Measurements from ENCODE around the gene MALRD1. TPM values are rescaled to one million over a fixed set of nuclear protein-coding genes. Genes with fewer than 3 reads are reported as not detected.

MALRD1 gene
- total and polyA plus RNA-seq, 2 donors = 0.27 to 2.5 TPM

GRCh38 chr10:19412531-19412930 is 363.9 kb downstream of the MALRD1 start:
- Histone ChIP-seq H3K27ac (ENCODE audit: low read depth in 1 of 2, low read length in 1 of 2) (no peak overlapping the region), H3K4me1 (ENCODE audit: control insufficient read depth in 2 of 2, insufficient read depth in 2 of 2, low read length in 2 of 2) (no peaks in the 10 kb centered on the region), H3K36me3 (ENCODE audit: control insufficient read depth in 2 of 2, insufficient read depth in 2 of 2, low read length in 1 of 2) (no peaks in the 10 kb centered on the region), H3K9me3 (ENCODE audit: control insufficient read depth in 2 of 2, insufficient read depth in 1 of 2, low read length in 1 of 2) (no peaks in the 10 kb centered on the region), H3K4me3 (ENCODE audit: low read length in 2 of 2) (no peak overlapping the region), H3K27me3 (ENCODE audit: control insufficient read depth in 2 of 2, insufficient read depth in 1 of 2, low read length in 1 of 2) (no peaks in the 10 kb centered on the region)
- no peak for DNase-seq (ENCODE audit: low read depth in 6 of 9, low spot score in 9 of 9)

DNA sequence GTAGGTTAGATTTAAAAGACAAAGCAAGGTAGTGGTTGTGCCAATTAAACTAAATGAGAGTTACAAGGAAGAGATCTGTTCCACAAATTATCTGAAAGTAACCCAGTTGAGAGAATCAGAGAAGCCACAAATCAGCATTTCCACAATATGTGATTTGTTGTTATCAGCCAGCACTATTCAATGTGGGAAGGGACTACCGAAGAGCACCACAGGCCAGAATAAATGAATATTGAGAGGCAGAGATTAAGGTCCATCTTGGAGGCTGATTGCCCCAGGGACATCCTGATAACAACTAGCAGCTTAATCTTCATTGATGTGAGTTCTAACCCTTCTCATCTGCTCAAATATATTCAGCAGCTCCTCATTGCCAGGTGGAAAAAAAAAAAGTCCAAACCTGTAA is 367.6 kb downstream of the MALRD1 start:
- 85% methylated on average over 1 of the region's 1 CpG for WGBS
- Histone ChIP-seq H3K27ac (ENCODE audit: low read depth in 1 of 2, low read length in 1 of 2) (no peak overlapping the region), H3K4me1 (ENCODE audit: control insufficient read depth in 2 of 2, insufficient read depth in 2 of 2, low read length in 2 of 2) (no peaks in the 10 kb centered on the region), H3K9me3 (ENCODE audit: control insufficient read depth in 2 of 2, insufficient read depth in 1 of 2, low read length in 1 of 2) (no peaks in the 10 kb centered on the region), H3K36me3 (ENCODE audit: control insufficient read depth in 2 of 2, insufficient read depth in 2 of 2, low read length in 1 of 2) (no peaks in the 10 kb centered on the region), H3K4me3 (ENCODE audit: low read length in 2 of 2) (no peak overlapping the region), H3K27me3 (ENCODE audit: control insufficient read depth in 2 of 2, insufficient read depth in 1 of 2, low read length in 1 of 2) (no peaks in the 10 kb centered on the region)
- no peak for DNase-seq (ENCODE audit: low read depth in 6 of 9, low spot score in 9 of 9)

GRCh38 chr10:19417740-19418139 is 369.1 kb downstream of the MALRD1 start:
- H3K9me3 ChIP-seq (ENCODE audit: control insufficient read depth in 2 of 2, insufficient read depth in 1 of 2, low read length in 1 of 2) = no peaks in the 10 kb centered on the region
- no peaks in the 10 kb centered on the region for H3K4me1 ChIP-seq (ENCODE audit: control insufficient read depth in 2 of 2, insufficient read depth in 2 of 2, low read length in 2 of 2)
- H3K27me3 ChIP-seq (ENCODE audit: control insufficient read depth in 2 of 2, insufficient read depth in 1 of 2, low read length in 1 of 2) = no peaks in the 10 kb centered on the region
- DNase-seq (ENCODE audit: low read depth in 6 of 9, low spot score in 9 of 9) = no peak
- H3K27ac ChIP-seq (ENCODE audit: low read depth in 1 of 2, low read length in 1 of 2) = no peak overlapping the region
- no peaks in the 10 kb centered on the region for H3K36me3 ChIP-seq (ENCODE audit: control insufficient read depth in 2 of 2, insufficient read depth in 2 of 2, low read length in 1 of 2)
- no peak overlapping the region for H3K4me3 ChIP-seq (ENCODE audit: low read length in 2 of 2)
- WGBS = 95% methylated on average over 4 of the region's 4 CpGs

DNA sequence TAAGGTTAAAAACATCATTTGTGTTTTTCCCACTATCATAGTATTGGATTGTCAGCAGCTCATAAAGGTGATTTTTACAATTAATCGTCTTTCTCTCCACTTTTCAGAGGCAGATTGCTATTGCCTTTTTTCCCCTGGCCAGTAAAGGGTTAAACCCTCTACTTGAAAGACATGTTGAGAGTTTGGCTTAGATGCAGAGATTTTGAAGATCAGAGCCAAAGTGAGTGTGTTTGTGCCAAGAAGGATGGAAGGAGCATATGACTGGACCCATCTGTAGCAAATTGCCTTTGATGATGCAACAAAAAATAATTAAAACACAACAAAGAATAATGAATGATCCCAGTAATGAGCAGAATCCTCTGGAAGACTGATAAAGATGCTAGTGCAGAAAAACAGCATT is 373.1 kb downstream of the MALRD1 start:
- no peak overlapping the region for H3K27ac ChIP-seq (ENCODE audit: low read depth in 1 of 2, low read length in 1 of 2)
- no peak for DNase-seq (ENCODE audit: low read depth in 6 of 9, low spot score in 9 of 9)
- no peaks in the 10 kb centered on the region for H3K36me3 ChIP-seq (ENCODE audit: control insufficient read depth in 2 of 2, insufficient read depth in 2 of 2, low read length in 1 of 2)
- WGBS = 83% methylated on average over 1 of the region's 1 CpG
- no peak overlapping the region for H3K4me3 ChIP-seq (ENCODE audit: low read length in 2 of 2)
- no peaks in the 10 kb centered on the region for H3K9me3 ChIP-seq (ENCODE audit: control insufficient read depth in 2 of 2, insufficient read depth in 1 of 2, low read length in 1 of 2)
- no peaks in the 10 kb centered on the region for H3K27me3 ChIP-seq (ENCODE audit: control insufficient read depth in 2 of 2, insufficient read depth in 1 of 2, low read length in 1 of 2)
- no peaks in the 10 kb centered on the region for H3K4me1 ChIP-seq (ENCODE audit: control insufficient read depth in 2 of 2, insufficient read depth in 2 of 2, low read length in 2 of 2)

DNA sequence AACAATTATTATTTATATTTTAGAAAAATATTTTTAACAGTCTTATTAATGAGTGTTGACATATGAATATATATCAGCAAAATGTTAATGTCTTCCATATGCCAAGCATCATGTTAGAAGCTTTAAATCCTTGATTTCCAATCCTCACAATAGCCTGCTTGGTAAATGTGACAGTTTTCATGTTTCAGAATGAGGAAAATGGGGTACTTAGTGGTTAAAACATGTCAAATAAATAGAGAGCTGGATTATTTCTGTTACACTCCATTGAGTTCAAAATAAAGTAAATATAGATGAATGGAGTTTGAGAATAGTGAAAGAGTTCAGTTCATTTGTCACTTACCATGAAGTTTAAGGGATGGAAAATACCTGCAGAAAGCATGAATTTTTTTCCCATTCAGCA is 377.4 kb downstream of the MALRD1 start:
- Histone ChIP-seq H3K4me1 (ENCODE audit: control insufficient read depth in 2 of 2, insufficient read depth in 2 of 2, low read length in 2 of 2) (no peaks in the 10 kb centered on the region), H3K9me3 (ENCODE audit: control insufficient read depth in 2 of 2, insufficient read depth in 1 of 2, low read length in 1 of 2) (no peaks in the 10 kb centered on the region), H3K27ac (ENCODE audit: low read depth in 1 of 2, low read length in 1 of 2) (no peak overlapping the region), H3K36me3 (ENCODE audit: control insufficient read depth in 2 of 2, insufficient read depth in 2 of 2, low read length in 1 of 2) (no peaks in the 10 kb centered on the region), H3K4me3 (ENCODE audit: low read length in 2 of 2) (no peak overlapping the region), H3K27me3 (ENCODE audit: control insufficient read depth in 2 of 2, insufficient read depth in 1 of 2, low read length in 1 of 2) (no peaks in the 10 kb centered on the region)
- no peak for DNase-seq (ENCODE audit: low read depth in 6 of 9, low spot score in 9 of 9)

GRCh38 chr10:19431622-19432351 is 383.2 kb downstream of the MALRD1 start:
- Histone ChIP-seq H3K4me1 (ENCODE audit: control insufficient read depth in 2 of 2, insufficient read depth in 2 of 2, low read length in 2 of 2) (no peaks in the 10 kb centered on the region), H3K4me3 (ENCODE audit: low read length in 2 of 2) (no peak overlapping the region), H3K36me3 (ENCODE audit: control insufficient read depth in 2 of 2, insufficient read depth in 2 of 2, low read length in 1 of 2) (no peaks in the 10 kb centered on the region), H3K27ac (ENCODE audit: low read depth in 1 of 2, low read length in 1 of 2) (no peak overlapping the region), H3K27me3 (ENCODE audit: control insufficient read depth in 2 of 2, insufficient read depth in 1 of 2, low read length in 1 of 2) (no peaks in the 10 kb centered on the region), H3K9me3 (ENCODE audit: control insufficient read depth in 2 of 2, insufficient read depth in 1 of 2, low read length in 1 of 2) (no peaks in the 10 kb centered on the region)
- WGBS = 84% methylated on average over 5 of the region's 5 CpGs
- no peak for DNase-seq (ENCODE audit: low read depth in 6 of 9, low spot score in 9 of 9)

GRCh38 chr10:19449860-19450259 is 401.3 kb downstream of the MALRD1 start:
- WGBS = 84% methylated on average over 2 of the region's 2 CpGs
- Histone ChIP-seq H3K27ac (ENCODE audit: low read depth in 1 of 2, low read length in 1 of 2) (no peak overlapping the region), H3K4me3 (ENCODE audit: low read length in 2 of 2) (no peak overlapping the region), H3K9me3 (ENCODE audit: control insufficient read depth in 2 of 2, insufficient read depth in 1 of 2, low read length in 1 of 2) (no peaks in the 10 kb centered on the region), H3K36me3 (ENCODE audit: control insufficient read depth in 2 of 2, insufficient read depth in 2 of 2, low read length in 1 of 2) (no peaks in the 10 kb centered on the region), H3K27me3 (ENCODE audit: control insufficient read depth in 2 of 2, insufficient read depth in 1 of 2, low read length in 1 of 2) (no peaks in the 10 kb centered on the region), H3K4me1 (ENCODE audit: control insufficient read depth in 2 of 2, insufficient read depth in 2 of 2, low read length in 2 of 2) (no peaks in the 10 kb centered on the region)
- DNase-seq (ENCODE audit: low read depth in 6 of 9, low spot score in 9 of 9) = no peak

DNA sequence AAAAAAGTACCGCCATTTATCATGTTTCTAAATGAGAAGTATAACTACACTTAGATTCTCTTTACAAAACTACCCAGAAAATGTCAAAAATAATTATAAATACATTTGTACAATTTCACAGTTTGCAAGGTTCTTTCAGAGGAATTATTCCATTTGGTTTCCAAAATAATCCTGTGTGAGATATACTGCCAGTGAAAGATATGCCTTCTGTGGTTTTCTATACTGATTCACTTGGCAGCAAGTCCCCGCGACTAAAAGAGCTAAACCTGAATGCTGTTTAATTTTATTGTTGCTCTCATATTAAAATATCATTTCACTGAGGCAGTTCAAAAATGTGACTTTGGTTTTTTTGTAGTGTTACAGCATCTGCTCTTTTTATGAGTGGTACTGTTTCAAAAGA is 402.8 kb downstream of the MALRD1 start:
- Histone ChIP-seq H3K27ac (ENCODE audit: low read depth in 1 of 2, low read length in 1 of 2) (no peak overlapping the region), H3K9me3 (ENCODE audit: control insufficient read depth in 2 of 2, insufficient read depth in 1 of 2, low read length in 1 of 2) (no peaks in the 10 kb centered on the region), H3K4me3 (ENCODE audit: low read length in 2 of 2) (no peak overlapping the region), H3K36me3 (ENCODE audit: control insufficient read depth in 2 of 2, insufficient read depth in 2 of 2, low read length in 1 of 2) (no peaks in the 10 kb centered on the region), H3K4me1 (ENCODE audit: control insufficient read depth in 2 of 2, insufficient read depth in 2 of 2, low read length in 2 of 2) (no peaks in the 10 kb centered on the region), H3K27me3 (ENCODE audit: control insufficient read depth in 2 of 2, insufficient read depth in 1 of 2, low read length in 1 of 2) (no peaks in the 10 kb centered on the region)
- WGBS = 77% methylated on average over 3 of the region's 3 CpGs
- DNase-seq (ENCODE audit: low read depth in 6 of 9, low spot score in 9 of 9) = no peak

DNA sequence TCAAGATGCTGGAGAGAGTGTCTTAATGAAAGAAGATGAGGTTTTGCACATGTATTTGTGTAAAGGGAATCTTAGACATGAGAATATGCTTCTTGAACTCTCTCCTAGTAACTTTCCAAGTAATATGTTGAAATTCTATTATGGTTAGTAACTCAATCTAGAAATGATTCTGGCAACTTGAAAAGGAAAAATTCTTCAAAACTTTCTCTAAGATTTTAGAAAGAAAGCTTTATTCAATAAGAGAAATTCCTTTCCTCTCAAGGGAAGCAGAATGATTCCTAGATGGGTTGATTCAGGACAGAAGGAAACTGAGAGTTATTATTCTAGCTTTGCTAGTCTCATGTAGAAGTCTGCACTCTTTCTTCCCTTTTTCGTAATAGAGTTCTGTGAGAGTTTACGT is 403.3 kb downstream of the MALRD1 start:
- Histone ChIP-seq H3K4me3 (ENCODE audit: low read length in 2 of 2) (no peak overlapping the region), H3K36me3 (ENCODE audit: control insufficient read depth in 2 of 2, insufficient read depth in 2 of 2, low read length in 1 of 2) (no peaks in the 10 kb centered on the region), H3K4me1 (ENCODE audit: control insufficient read depth in 2 of 2, insufficient read depth in 2 of 2, low read length in 2 of 2) (no peaks in the 10 kb centered on the region), H3K27ac (ENCODE audit: low read depth in 1 of 2, low read length in 1 of 2) (no peak overlapping the region), H3K9me3 (ENCODE audit: control insufficient read depth in 2 of 2, insufficient read depth in 1 of 2, low read length in 1 of 2) (no peaks in the 10 kb centered on the region), H3K27me3 (ENCODE audit: control insufficient read depth in 2 of 2, insufficient read depth in 1 of 2, low read length in 1 of 2) (no peaks in the 10 kb centered on the region)
- 95% methylated on average over 2 of the region's 2 CpGs for WGBS
- DNase-seq (ENCODE audit: low read depth in 6 of 9, low spot score in 9 of 9) = no peak

DNA sequence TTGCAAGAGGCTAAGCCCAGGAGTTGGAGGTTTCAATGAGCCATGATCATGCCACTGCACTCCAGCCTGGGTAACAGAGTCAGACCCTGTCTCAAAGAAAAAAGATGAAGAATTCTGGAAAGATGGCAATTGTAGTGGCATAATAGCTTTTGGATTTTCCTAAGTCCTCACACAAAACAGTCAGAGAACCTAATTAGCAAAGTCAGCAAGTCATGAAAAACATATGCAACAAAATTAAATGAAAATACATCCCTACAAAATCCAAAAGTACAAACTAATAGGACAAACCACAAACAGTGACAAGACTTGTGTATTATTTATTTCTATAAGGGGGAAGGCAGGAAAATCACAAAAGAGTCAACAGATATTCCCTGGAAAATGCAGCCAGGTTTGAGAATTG is 405.4 kb downstream of the MALRD1 start:
- DNase-seq (ENCODE audit: low read depth in 6 of 9, low spot score in 9 of 9) = no peak
- H3K4me3 ChIP-seq (ENCODE audit: low read length in 2 of 2) = no peak overlapping the region
- H3K27ac ChIP-seq (ENCODE audit: low read depth in 1 of 2, low read length in 1 of 2) = no peak overlapping the region
- no peaks in the 10 kb centered on the region for H3K27me3 ChIP-seq (ENCODE audit: control insufficient read depth in 2 of 2, insufficient read depth in 1 of 2, low read length in 1 of 2)
- H3K36me3 ChIP-seq (ENCODE audit: control insufficient read depth in 2 of 2, insufficient read depth in 2 of 2, low read length in 1 of 2) = no peaks in the 10 kb centered on the region
- H3K4me1 ChIP-seq (ENCODE audit: control insufficient read depth in 2 of 2, insufficient read depth in 2 of 2, low read length in 2 of 2) = no peaks in the 10 kb centered on the region
- no peaks in the 10 kb centered on the region for H3K9me3 ChIP-seq (ENCODE audit: control insufficient read depth in 2 of 2, insufficient read depth in 1 of 2, low read length in 1 of 2)
